ENCODE data around the gene RBM4B.

- TF ChIP-seq CTCF (IDR thresholded peaks at IDR 0.05) (no peak), CREM (CRISPR knock-in tag; IDR thresholded peaks at IDR 0.05) (no peak), CREB1 (CRISPR knock-in tag; IDR thresholded peaks at IDR 0.05) (no peak), ZNF281 (CRISPR knock-in tag; IDR thresholded peaks at IDR 0.05) (no peak), ATF3 (CRISPR knock-in tag; conservative IDR thresholded peaks at IDR 0.05) (no peak), HMGXB4 (CRISPR knock-in tag; IDR thresholded peaks at IDR 0.05) (no peak), ATF6 (CRISPR knock-in tag; IDR thresholded peaks at IDR 0.05) (no peak), GRHL2 (CRISPR knock-in tag; IDR thresholded peaks at IDR 0.05; ENCODE audit: insufficient replicate concordance, severe bottlenecking) (no peak), MAX (CRISPR knock-in tag; IDR thresholded peaks at IDR 0.05) (no peak), ATF2 (CRISPR knock-in tag; IDR thresholded peaks at IDR 0.05; ENCODE audit: borderline replicate concordance, low read depth) (no peak)
Measured at GRCh38 chr11:66619080-66619554, 58.6 kb downstream of the RBM4B start.

Data from WTC11 (cell line).